A673 (cell line): ENCODE measurements around the gene CACHD1. TPM values are rescaled to one million over a fixed set of nuclear protein-coding genes. Genes with fewer than 3 reads are reported as not detected.
A peak's percentile ranks its signal among the peaks of the same experiment; 100 is the strongest.

Experiments
- BruUV-seq: library from RNA; stranded (reverse); fragments of 400-500 nt; replicated peaks from 2 replicates; lab custom pipeline; 2021; lab: Mats Ljungman, UMichigan
- CTCF ChIA-PET: fragments of 300-600 bp; sonication (Branson Sonifier 250); formaldehyde crosslinking; loops from one replicate; lab custom pipeline; 2022; ENCODE audit warnings: antibody characterized with exemption; lab: Charles Lee
- POLR2A ChIA-PET: fragments of 300-600 bp; sonication (Branson Sonifier 250); formaldehyde crosslinking; loops from one replicate; lab custom pipeline; 2022; ENCODE audit warnings: antibody characterized with exemption; ENCODE audit not compliant: low non-redundant PET; lab: Charles Lee
- DNase-seq: peaks from one replicate; pipeline ENCODE4 v3.0.0-alpha.2; 2015; ENCODE audit warnings: low spot score
- H3K27ac ChIP-seq: fragments of 200-600 bp; sonication (generic); 2 replicates; pipeline ENCODE4 v1.5.1; 2016; ENCODE audit warnings: mixed run types, low read depth, mild to moderate bottlenecking, mixed read lengths, antibody characterized with exemption, low read length; ENCODE audit not compliant: poor library complexity, severe bottlenecking
- H3K27me3 ChIP-seq: fragments of 200-600 bp; sonication (generic); replicated peaks from 2 replicates; pipeline ENCODE4 v1.6.1; 2017; ENCODE audit warnings: mixed run types, low read depth, mild to moderate bottlenecking, mixed read lengths, antibody characterized with exemption, low read length; ENCODE audit not compliant: insufficient read depth, poor library complexity
- H3K36me3 ChIP-seq: fragments of 200-600 bp; sonication (generic); 2 replicates; pipeline ENCODE4 v1.6.1; 2016; ENCODE audit warnings: mixed run types, mild to moderate bottlenecking, mixed read lengths, antibody characterized with exemption, low read length; ENCODE audit not compliant: insufficient read depth, poor library complexity, severe bottlenecking
- H3K4me1 ChIP-seq: fragments of 200-600 bp; sonication (generic); 2 replicates; pipeline ENCODE4 v1.6.1; 2017; ENCODE audit warnings: mixed run types, mild to moderate bottlenecking, mixed read lengths, antibody characterized with exemption, low read length; ENCODE audit not compliant: insufficient read depth, poor library complexity, severe bottlenecking
- H3K4me3 ChIP-seq: fragments of 200-600 bp; sonication (generic); 2 replicates; pipeline ENCODE4 v1.5.1; 2016; ENCODE audit warnings: low read depth, mixed run types, mild to moderate bottlenecking, mixed read lengths, low read length; ENCODE audit not compliant: poor library complexity, severe bottlenecking
- H3K9me3 ChIP-seq: fragments of 200-600 bp; sonication (generic); 2 replicates; pipeline ENCODE4 v1.6.1; 2016; ENCODE audit warnings: mixed run types, low read depth, mild to moderate bottlenecking, mixed read lengths, antibody characterized with exemption, low read length; ENCODE audit not compliant: poor library complexity, severe bottlenecking
- CTCF ChIP-seq: fragments of 300-800, 200-600 bp; sonication (generic); conservative IDR thresholded peaks from 2 replicates; pipeline ENCODE4 v1.5.1; 2017; ENCODE audit warnings: low read depth, mild to moderate bottlenecking, antibody characterized with exemption, low read length, moderate library complexity, mixed read lengths
- EZH2 ChIP-seq: fragments of 200-600 bp; sonication (generic); IDR thresholded peaks from 2 replicates; pipeline ENCODE4 v1.6.1; 2017; ENCODE audit warnings: borderline replicate concordance, low read depth, mild to moderate bottlenecking, mixed read lengths, antibody characterized with exemption, low read length; ENCODE audit not compliant: poor library complexity, severe bottlenecking
- intact Hi-C: fragments of 100-400 bp; cut with micrococcal nuclease; formaldehyde crosslinking; loops from one replicate; pipeline ENCODE4 v1.10.0; 2022; ENCODE audit not compliant: unreplicated experiment
- total RNA-seq: library from RNA; stranded (reverse); gene quantifications from 2 replicates; pipeline ENCODE4 v1.2.3, GENCODE V29; 2021

CACHD1 gene
- total RNA-seq, 1 experiment from 2014 or later = 39.2 TPM

- H3K4me1 ChIP-seq = peaks cover 61% of the 10 kb centered on the region
- H3K36me3 ChIP-seq = no peaks in the 10 kb centered on the region
- intact Hi-C loops = loop anchor here (5.0 kb wide), 2 partner anchors 64 to 254 kb away; partner anchors contain the start of gene CACHD1
- TF ChIP-seq CTCF = no peak
- TF ChIP-seq EZH2 = no peak
- no peak overlapping the region for H3K27ac ChIP-seq
- H3K27me3 ChIP-seq = no peaks in the 10 kb centered on the region
- DNase-seq = no peak
- no TSS peak for BruUV-seq
- ChIA-PET POLR2A (no interaction called here), CTCF (no interaction called here)
- no peaks in the 10 kb centered on the region for H3K9me3 ChIP-seq
- H3K4me3 ChIP-seq = no peak overlapping the region
Observed at GRCh38 chr1:64535938-64536835, 66.3 kb downstream of the CACHD1 start.

DNA sequence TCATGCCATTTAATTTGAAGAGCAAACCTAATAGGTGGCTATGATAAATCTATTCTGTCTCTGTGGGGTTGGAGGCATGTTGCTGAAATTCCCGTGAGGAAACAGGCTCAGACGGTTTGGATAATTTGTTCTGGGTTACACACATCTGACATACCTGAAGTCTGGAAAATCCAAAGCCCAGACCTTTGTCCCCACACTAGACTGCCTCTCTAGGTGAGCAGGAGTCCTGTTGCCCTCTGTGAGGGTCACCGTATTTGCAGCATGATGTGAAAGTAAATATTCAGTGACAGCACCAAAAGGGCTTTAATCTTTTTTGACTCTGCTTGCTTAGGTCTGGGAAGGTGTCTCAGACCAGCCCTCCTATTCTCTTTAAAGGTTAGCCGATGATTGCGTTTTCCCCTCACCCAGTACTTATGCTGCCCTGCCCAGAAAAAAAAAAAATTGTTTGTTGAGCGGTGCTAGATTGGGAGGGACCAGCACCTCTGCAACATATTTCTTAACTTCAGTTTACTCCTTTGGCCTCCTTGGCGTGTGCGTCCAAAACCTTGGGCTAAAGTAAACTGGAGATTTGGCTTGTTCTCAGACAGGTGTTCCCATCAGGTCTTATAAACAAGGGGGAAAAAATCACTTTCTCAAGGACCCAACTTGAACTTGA lies 67.0 kb downstream of the CACHD1 start:
- BruUV-seq = no TSS peak
- intact Hi-C loops = loop anchor here (5.0 kb wide), 2 partner anchors 65 to 255 kb away; partner anchors contain the start of gene CACHD1
- TF ChIP-seq CTCF = no peak
- TF ChIP-seq EZH2 = no peak
- Histone ChIP-seq H3K27me3 (no peaks in the 10 kb centered on the region), H3K9me3 (no peaks in the 10 kb centered on the region), H3K36me3 (no peaks in the 10 kb centered on the region), H3K4me1 (peaks cover 59% of the 10 kb centered on the region), H3K27ac (peak overlapping the region; percentile 79), H3K4me3 (no peak overlapping the region)
- no peak for DNase-seq
- ChIA-PET CTCF (no interaction called here), POLR2A (no interaction called here)

GRCh38 chr1:64537942-64538341 lies 68.0 kb downstream of the CACHD1 start:
- no peaks in the 10 kb centered on the region for H3K9me3 ChIP-seq
- peak; percentile 87 for DNase-seq
- no TSS peak for BruUV-seq
- CTCF ChIA-PET = no interaction called here
- H3K4me3 ChIP-seq = peak overlapping the region; percentile 12
- H3K27me3 ChIP-seq = no peaks in the 10 kb centered on the region
- no peaks in the 10 kb centered on the region for H3K36me3 ChIP-seq
- no peak for TF ChIP-seq CTCF
- TF ChIP-seq EZH2 = no peak
- peaks cover 59% of the 10 kb centered on the region for H3K4me1 ChIP-seq
- intact Hi-C loops = loop anchor here (5.0 kb wide), 2 partner anchors 66 to 256 kb away; partner anchors contain the start of gene CACHD1
- POLR2A ChIA-PET = no interaction called here
- H3K27ac ChIP-seq = peak overlapping the region; percentile 79
